Heart left ventricle (tissue), 13 donors: ENCODE data around the gene ATP13A2.

Source experiments
- POLR2A ChIP-seq, 2 donors: fragments of 450-650 bp; IDR thresholded peaks; one replicate each; pipeline ENCODE4 v1.6.1; 2017; ENCODE audit warnings: antibody characterized with exemption in 2 of 2, mild to moderate bottlenecking in 2 of 2, moderate library complexity in 2 of 2
- TF ChIP-seq, protein P1 (sequence below), 12 donors: fragments of 200-600 bp; sonication (generic) in 4 of 12; IDR thresholded peaks; one replicate each; pipeline versions ENCODE4 v1.5.0 to v1.8.0; 2018 to 2022; ENCODE audit warnings: antibody characterized with exemption in 12 of 12, mild to moderate bottlenecking in 5 of 12
- donor health status: ischemic (EF 13 %, LVEDD 7.1; RV severe dilation, severe dysfunction).
- donor health status: DM: no; HTN: yes; CAD: no.
- donor health status: DM: no; HTN: no; CAD: no.
- donor health status: ischemic (EF 25% LVEDD 6.9; RV normal size, moderate dysfunction).
- donor health status: ischemic (EF 25% LVEDD 5.7; RV mildly dilated, moderate dysfunction).
- donor health status: ischemic (EF 35%, LVEDD 5.7; RV mildly dilated, moderate dysfunction).
- donor health status: nonischemic (EF 11% LVEDD 7.7; RV severe dilation, severe dysfunction).
- donor health status: DM: yes; HTN: yes; CAD: no.
- donor health status: PGD.
- donor health status: ischemic (EF 29% LVEDD 5.4; RV normal size, mild dysfunction).
- donor health status: nonischemic (EF 23%, LVEDD 6.1; RV moderate dilation, normal function).

DNA sequence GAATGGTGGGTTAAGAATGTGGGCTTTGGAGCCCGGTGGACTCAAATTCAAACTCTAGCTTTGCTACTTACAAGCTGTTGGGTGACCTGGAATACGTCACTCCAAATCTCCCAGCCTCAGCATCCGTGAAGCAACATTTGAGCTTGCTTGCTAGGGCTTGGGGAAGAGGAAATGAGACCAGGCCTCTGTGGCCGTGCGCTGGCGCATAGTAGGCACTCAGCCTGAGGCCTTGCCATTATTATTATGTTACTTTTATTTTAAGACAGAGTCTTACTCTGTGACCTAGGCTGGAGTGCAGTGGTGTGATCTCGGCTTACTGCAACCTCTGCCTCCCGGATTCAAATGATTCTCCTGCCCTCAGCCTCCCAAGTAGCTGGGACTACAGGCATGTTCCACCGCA, 19.1 kb downstream of the ATP13A2 start:
- TF ChIP-seq, protein P1, sequence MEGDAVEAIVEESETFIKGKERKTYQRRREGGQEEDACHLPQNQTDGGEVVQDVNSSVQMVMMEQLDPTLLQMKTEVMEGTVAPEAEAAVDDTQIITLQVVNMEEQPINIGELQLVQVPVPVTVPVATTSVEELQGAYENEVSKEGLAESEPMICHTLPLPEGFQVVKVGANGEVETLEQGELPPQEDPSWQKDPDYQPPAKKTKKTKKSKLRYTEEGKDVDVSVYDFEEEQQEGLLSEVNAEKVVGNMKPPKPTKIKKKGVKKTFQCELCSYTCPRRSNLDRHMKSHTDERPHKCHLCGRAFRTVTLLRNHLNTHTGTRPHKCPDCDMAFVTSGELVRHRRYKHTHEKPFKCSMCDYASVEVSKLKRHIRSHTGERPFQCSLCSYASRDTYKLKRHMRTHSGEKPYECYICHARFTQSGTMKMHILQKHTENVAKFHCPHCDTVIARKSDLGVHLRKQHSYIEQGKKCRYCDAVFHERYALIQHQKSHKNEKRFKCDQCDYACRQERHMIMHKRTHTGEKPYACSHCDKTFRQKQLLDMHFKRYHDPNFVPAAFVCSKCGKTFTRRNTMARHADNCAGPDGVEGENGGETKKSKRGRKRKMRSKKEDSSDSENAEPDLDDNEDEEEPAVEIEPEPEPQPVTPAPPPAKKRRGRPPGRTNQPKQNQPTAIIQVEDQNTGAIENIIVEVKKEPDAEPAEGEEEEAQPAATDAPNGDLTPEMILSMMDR (IDR thresholded peaks at IDR 0.05), result no peak
- TF ChIP-seq POLR2A (IDR thresholded peaks at IDR 0.05), result no peak
